Muscle of arm (tissue), 12 donors: ENCODE results near the gene ATP2C2. TPM values are rescaled to one million over a fixed set of nuclear protein-coding genes. Genes with fewer than 3 reads are reported as not detected.

Experiments used
- DNase-seq: peaks from one replicate; pipeline ENCODE4 v3.0.0-alpha.2; 2013
- polyA plus RNA-seq, 12 donors: library from polyadenylated mRNA; unstranded; fragments of 120-200 nt; gene quantifications; one replicate each; pipeline ENCODE4 v1.2.1, GENCODE V29; 2013; ENCODE audit not compliant: insufficient read length in 12 of 12

ATP2C2 gene
- polyA plus RNA-seq, 12 donors = 0.22 to 10.4 (median 0.58) TPM; not detected in 1

DNA sequence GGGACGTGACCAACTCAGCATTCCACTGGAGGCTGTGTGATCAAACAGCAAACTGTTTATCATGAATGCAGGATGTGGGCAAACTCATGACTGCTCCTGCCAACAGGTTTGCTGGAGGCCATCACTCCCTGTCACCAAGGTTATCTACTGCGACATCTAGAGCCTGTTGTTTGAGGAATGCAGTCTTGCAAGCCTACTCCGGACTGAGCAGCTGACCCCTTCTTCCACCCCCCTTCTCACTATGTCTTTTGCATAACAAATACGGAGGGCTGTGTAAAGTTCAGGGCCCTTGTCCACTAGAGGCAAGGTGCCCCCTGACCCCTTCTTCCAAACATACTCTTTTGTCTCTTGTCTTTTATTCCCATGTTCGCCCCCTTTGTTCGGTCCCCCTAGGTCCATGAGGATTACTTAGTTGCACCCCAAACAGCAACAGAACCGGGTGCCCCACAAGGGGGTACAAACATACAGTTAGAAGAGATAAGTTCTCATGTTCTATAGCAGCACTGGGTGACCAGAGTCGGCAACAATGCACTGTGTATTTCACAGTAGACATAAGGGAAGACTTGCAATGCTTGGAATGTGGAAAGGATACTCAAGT lies 107.4 kb downstream of the ATP2C2 start:
- DNase-seq = no peak

GRCh38 chr16:84476401-84476800 lies 108.1 kb downstream of the ATP2C2 start:
- DNase-seq = no peak

DNA sequence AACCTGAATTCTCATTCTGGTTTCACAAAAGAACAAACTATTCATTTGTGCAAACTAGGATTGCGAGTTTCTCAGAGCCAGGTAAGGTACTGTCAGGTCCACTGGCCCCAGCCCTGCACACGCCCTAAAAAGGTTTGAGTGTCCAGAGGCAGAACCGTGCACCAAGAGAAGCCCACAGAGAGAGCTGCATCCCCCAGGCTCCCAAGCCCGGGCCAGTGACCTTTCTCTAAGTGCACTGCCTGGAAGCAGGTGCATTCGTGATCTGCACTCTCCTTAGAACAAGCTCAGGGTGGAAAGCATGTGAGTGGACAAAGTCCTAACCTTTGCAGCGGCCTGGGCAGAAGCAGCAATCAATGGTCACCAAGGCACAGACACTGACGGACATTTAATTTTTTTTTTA lies 109.3 kb downstream of the ATP2C2 start:
- DNase-seq = no peak

GRCh38 chr16:84478172-84478947 lies 110.0 kb downstream of the ATP2C2 start:
- DNase-seq = no peak

DNA sequence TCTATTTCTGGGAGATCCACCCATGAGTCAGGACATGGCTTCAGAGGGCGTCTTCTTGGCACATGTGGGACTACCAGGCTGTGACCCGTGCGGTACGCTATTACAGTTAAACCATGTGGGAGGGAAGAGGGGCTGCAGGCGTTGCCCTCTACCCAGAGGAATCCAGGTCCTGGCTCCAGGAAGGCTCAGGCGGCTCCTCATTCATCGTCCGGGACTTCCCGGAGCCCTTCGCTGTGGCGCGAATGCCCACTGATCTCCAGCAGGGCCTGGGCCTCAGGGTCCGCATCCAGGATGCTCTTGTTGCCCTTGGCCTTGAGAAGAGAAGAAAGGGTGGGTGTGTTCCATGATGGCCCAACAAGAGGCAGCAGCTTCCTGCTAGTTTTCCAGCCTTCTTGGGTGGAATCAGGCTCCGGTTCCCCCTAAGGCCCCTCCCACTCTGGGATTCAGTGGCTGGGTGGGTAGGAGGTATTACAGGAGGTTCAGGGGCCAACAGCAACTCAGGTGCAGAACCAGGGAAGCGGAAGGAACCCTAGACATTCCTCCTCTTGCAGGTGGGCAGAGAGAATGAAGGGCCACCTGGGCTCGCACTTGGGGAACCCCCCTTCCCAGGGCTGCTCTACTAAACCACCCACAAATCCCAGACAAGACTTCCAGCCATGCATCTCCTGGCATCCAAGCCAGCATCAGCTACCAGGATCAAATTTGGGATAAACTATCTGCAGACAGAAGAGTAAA lies 111.5 kb downstream of the ATP2C2 start:
- DNase-seq = no peak

DNA sequence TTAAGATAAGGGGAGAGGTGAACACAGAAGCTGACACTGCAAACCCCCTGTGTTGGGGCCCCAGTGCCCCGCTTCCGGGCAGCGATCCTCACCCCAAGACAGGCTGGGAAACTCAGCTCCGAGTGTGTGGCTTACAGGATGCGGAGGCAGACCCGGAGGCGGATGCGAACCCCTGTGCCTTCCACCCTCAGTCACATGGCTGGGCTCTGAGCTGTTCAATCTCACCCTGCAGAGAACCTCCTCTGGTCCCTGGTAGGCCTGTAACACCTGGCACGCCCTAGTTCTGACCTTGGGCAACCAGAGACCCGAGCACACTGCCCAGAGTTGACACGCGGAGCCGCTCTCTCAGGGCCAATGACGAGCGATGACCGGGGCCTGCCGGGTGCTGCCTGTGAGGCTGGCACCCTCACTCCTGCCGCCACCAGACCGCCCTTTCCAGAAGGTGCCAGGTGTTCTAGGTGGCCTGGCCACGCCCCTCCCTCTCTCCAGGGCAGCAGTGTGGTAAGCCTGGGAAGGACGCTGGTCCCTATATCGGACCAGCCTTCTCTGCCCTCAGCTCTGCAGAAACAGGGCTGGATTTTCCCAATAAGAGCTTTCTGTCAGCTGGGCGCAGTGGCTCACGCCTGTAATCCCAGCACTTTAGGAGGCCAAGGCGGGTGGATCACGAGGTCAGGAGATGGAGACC lies 112.9 kb downstream of the ATP2C2 start:
- DNase-seq = no peak

- DNase-seq = no peak
These were observed 113.9 kb downstream of the ATP2C2 start for GRCh38 chr16:84482001-84482891.

DNA sequence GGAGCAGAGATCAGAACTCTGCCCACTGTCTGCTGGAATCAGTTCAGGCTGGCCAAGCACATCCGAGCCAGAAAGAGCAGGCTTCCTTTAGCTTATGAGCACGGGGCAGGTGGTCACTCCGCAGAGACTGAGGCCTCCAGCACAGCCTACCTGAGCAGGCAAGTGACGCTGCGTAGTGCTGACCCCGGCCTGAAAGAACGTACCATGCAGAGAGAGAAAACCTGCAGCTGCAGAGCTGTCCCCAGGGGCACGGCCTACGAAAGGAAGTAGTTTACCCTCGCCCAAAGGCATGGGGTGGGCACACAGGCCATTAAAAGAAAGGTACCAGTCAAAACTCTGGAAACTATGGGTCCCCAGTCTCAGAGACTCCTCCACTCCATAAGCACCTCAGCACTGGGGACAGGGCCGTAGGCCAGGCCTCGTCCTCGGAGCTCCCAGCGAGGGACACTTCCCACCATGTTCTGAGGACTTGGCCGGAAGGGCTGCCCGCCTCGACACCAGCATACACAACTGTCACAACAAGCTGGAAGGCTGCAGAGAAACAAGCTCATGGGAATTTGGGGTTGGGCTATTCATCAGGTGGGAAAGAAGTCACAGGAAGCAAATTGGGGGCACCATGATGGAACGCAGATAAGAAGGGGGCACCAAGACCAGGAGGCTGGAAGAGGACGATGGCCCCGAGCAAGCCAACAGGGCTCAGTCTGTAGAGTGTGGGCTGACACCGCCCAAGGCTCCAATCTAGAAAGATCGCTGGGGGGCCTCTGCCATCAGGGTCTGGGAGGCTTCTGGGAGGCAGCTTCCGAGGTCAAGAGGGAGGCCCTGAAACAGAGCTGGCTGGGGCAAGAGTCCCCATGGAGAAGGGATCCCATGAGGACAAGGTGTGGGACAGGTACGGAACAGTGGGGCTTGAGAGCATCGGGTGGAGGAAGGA lies 114.9 kb downstream of the ATP2C2 start:
- no peak for DNase-seq

DNA sequence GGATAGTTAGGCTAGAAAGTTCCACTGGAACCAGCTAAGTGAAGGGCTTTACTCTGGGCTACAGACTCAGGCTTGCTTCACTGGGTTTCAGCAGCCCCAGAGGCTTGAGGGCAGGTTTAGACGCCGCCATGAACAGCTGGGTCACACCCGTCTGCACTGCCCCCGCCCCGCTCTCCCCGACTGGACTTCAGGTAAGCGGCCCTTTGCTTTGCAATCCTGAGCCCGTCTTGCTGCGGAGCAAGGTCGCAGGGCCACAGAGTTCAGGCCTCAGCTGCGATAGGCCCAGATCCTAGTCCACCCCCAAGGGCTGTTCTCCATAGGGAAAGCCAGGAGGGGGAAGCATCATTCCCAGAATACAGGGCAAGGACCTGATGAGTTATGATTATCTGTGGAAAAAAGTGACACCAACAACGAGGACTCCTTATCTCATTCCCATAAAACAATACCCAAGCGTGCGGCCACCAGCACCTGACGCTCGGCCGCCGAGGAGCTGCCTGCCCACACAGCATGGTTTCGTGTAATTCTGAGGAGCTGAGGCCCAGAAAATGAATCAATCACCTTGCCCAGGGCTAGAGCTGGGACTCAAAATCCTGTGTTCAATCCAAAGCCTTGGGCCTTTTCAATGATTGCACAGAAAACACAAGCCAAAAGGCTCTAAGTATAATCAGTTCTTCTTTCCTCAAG lies 115.7 kb downstream of the ATP2C2 start:
- no peak for DNase-seq

DNA sequence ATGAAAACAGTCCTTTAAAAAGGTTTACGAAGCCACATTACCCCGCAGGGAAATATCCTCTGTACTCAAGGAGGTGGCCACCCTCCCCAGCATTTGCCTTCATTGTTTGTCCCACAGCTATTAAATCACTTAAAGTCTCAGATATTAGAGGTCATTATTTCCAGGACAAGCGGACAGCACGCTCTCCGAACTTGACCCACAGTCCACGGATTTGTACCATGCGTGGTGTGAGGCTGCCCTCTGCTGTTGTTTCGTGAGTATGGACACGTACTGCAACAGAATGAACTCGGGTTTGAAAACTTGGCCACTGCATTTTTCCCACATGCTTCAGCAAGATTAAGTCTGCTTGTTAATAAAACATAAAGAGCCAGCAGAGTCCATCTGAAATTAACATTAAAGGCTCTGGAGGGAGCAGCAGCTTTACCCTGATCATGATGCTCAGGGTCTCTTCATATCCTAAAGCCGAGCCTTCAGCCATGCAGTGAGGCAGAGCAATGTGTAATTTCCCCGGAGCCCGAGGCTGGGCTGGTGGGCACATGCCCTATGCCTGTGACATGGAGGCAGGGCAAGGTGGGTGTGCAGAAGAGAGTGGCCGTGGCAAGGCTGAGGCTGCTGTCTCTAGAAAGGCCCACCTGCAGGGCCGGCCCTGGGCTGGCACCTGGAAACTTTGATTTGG lies 116.4 kb downstream of the ATP2C2 start:
- DNase-seq = peak; percentile 57

DNA sequence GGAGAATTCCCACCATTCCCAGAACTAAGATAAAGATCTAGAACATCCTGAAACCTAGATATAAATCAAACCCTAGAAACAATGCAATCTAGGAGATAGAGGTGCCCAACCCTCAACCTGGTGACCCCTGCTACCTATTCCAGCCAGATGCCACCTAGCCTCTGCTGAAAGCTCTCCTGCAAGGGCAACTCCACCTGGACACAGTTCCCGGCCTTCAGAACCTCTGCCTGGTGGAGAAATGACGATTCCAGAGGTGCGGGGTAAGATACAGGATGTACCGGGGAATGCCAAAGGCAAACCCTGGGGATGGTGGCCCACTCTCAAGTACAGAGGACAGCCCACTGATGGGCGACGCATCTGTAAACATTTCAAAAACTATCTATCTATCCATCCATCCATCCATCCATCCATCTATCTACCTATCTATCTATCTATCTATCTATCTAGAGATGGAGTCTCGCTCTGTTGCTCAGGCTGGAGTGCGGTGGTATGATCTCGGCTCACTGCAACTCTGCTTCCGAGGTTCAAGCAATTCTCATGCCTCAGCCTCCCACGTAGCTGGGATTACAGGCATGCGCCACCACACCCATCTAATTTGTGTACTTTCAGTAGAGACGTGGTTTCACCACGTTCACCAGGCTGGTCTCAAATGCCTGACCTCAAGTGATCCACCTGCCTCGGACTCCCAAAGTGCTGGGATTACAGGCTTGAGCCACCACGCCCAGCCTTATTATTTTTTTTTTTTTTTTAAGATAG lies 117.1 kb downstream of the ATP2C2 start:
- no peak for DNase-seq

DNA sequence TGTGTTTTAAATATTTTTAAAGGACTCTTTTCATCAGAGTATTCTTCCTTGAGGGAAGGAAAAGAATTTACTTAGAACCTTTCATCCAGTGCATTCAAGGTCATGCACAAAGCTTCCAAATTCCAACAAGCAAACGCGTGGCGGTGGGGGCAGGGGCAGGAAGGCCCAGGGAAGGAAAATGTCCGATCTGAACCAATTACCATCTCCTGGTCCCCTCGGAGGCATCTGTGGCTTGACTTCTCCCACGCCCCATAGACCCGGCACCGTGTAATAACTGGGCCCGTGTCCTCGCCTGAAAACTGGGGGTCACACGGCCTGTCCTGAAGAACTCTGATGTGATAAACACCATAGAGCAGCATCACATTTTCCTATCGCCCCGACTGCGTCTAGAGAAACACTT lies 117.8 kb downstream of the ATP2C2 start:
- no peak for DNase-seq

GRCh38 chr16:84486551-84487235 lies 118.4 kb downstream of the ATP2C2 start:
- DNase-seq = no peak

- DNase-seq = no peak
These were observed 119.0 kb downstream of the ATP2C2 start for GRCh38 chr16:84487358-84487757.

DNA sequence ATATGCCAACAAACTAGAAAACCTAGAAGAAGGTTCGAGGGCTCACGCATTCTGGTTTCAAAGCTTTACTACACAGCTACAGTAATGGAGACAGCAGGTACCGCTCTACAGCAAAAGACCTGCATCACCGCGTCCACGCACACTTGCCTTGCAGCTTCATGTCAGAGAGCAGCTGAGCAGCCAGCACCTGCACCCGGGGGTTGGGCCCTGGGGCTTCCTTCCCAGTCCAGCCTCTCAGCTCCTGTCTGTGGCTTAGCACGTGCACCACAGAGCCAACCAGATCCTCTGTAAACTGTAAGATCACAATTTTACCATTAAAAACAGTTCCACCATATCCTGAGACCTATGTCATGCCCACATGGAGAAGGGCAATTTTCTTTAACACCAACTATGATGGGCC lies 120.8 kb downstream of the ATP2C2 start:
- no peak for DNase-seq

DNA sequence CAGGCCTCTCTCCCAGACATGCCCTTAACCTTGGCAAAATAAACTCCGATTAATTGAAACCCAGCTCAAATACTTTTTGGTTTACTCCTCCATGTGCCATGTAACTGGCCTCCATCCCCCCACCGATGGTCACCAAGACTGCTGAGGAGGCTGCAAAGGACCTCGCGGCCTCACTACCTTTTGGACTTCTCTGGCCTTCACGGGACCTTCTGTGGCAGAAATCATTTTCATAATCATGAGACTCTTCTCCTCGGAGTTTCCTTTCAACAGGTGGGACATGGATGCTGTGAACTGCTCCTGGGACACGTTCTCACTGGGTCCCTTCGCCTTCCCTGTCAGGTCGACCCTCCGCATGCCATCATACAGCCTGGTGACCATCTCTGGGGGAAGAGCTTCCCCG lies 127.2 kb downstream of the ATP2C2 start:
- no peak for DNase-seq

GRCh38 chr16:84496991-84497390 lies 128.7 kb downstream of the ATP2C2 start:
- DNase-seq = no peak
